ENCODE measurements around the gene LLGL1. TPM values are rescaled to one million over a fixed set of nuclear protein-coding genes. Genes with fewer than 3 reads are reported as not detected.

The LLGL1 gene
- total and polyA plus RNA-seq, 2 donors (not counting 3 experiments of a cell fraction or from before 2014, with no cell fraction given), result 34.9 to 47.1 TPM

- DNase-seq (ENCODE audit: low read depth, low spot score) (peak; percentile 96), FAIRE-seq (peak; percentile 95)
- TF ChIP-seq JUN (IDR thresholded peaks at IDR 0.05; ENCODE audit: borderline replicate concordance, insufficient read depth, insufficient read length, low read depth), result no peak
- TF ChIP-seq POLR2AphosphoS5 (IDR thresholded peaks at IDR 0.05; ENCODE audit: insufficient read depth, low read depth, low read length), result peak; percentile 25
- TF ChIP-seq FOS (IDR thresholded peaks at IDR 0.05; ENCODE audit: borderline replicate concordance, insufficient read depth, low read length), result no peak
- TF ChIP-seq POLR2A (IDR thresholded peaks at IDR 0.05; ENCODE audit: low read depth, low read length), result peak; percentile 52
- H2AFZ ChIP-seq (ENCODE audit: low read depth, low read length), result peak within 1 kb of the TSS; percentile 78
- H3K4me2 ChIP-seq (ENCODE audit: insufficient read depth, low read length), result peak within 1 kb of the TSS; percentile 58
- POLR2A ChIA-PET, result no interaction called here
- H3K9me3 ChIP-seq (replicated peaks; ENCODE audit: control insufficient read depth, insufficient read depth, low read length), result no peaks in the 10 kb centered on the region
- dilution Hi-C loops (cut with MboI; ENCODE audit: extremely low pct_ligation_motif_present, low sequenced_read_pairs), result no loop called here
- peaks cover 22% of the 10 kb centered on the region for H3K79me2 ChIP-seq (ENCODE audit: control insufficient read depth, insufficient read depth, low read length)
- no peaks in the 10 kb centered on the region for H3K27me3 ChIP-seq (ENCODE audit: control insufficient read depth in 2 of 2, insufficient read depth in 2 of 2, low read length in 2 of 2)
- H3K36me3 ChIP-seq (ENCODE audit: control insufficient read depth in 2 of 2, extremely low read depth in 1 of 2, insufficient read depth in 2 of 2, low read length in 2 of 2), result peaks cover 2 to 28% of the 10 kb centered on the region in 2 experiments
- intact Hi-C loops (cut with micrococcal nuclease), result loop anchor here (1.0 kb wide), 3 partner anchors 35 to 55 kb away; partner anchors contain the start of genes LLGL1 and SMCR8
- peak within 1 kb of the TSS; percentile 45 to 78 (median 65) for H3K4me3 ChIP-seq (replicated peaks in 1 of 3; ENCODE audit: insufficient read depth in 1 of 3, low read depth in 1 of 3, low read length in 3 of 3)
- no peaks in the 10 kb centered on the region for H3K9me1 ChIP-seq (replicated peaks; ENCODE audit: control insufficient read depth, extremely low read depth, insufficient read depth, low read length)
- CTCF ChIA-PET, result no interaction called here
- no TSS peak for BruUV-seq (replicated peaks)
- no peaks in the 10 kb centered on the region for H4K20me1 ChIP-seq (replicated peaks; ENCODE audit: control insufficient read depth, extremely low read depth, insufficient read depth, low read length)
- peak within 1 kb of the TSS; percentile 58 for H3K9ac ChIP-seq (replicated peaks; ENCODE audit: extremely low read depth, insufficient read depth, low read length)
- H3K4me1 ChIP-seq (ENCODE audit: control insufficient read depth, extremely low read depth, insufficient read depth, low read length), result peaks cover 14% of the 10 kb centered on the region
- peak within 1 kb of the TSS; percentile 23 for H3K27ac ChIP-seq (ENCODE audit: insufficient read depth, low read depth, low read length)
These were observed 35.1 kb downstream of the LLGL1 start, which contains the start of gene MIEF2 for GRCh38 chr17:18260332-18261145. Gene MIEF2, plus strand, starts transcription at chr17:18260662. Its CDS starts 2,059 bp downstream, at chr17:18262721.

- CTCF ChIA-PET, result interaction anchor here (0.5 to 0.7 kb wide), 2 partner anchors 81 to 120 kb away, joined by 3 read pairs; no protein-coding TSS in a partner anchor
- H3K4me3 ChIP-seq (replicated peaks in 1 of 3; ENCODE audit: insufficient read depth in 1 of 3, low read depth in 1 of 3, low read length in 3 of 3), result peak overlapping the region; percentile 45 to 78 (median 65)
- POLR2A ChIA-PET, result no interaction called here
- peak overlapping the region; percentile 58 for H3K4me2 ChIP-seq (ENCODE audit: insufficient read depth, low read length)
- no peaks in the 10 kb centered on the region for H3K9me1 ChIP-seq (replicated peaks; ENCODE audit: control insufficient read depth, extremely low read depth, insufficient read depth, low read length)
- H2AFZ ChIP-seq (ENCODE audit: low read depth, low read length), result peak overlapping the region; percentile 78
- dilution Hi-C loops (cut with MboI; ENCODE audit: extremely low pct_ligation_motif_present, low sequenced_read_pairs), result no loop called here
- TF ChIP-seq EZH2 (IDR thresholded peaks at IDR 0.05; ENCODE audit: borderline replicate concordance, low read depth, low read length, severe bottlenecking) (no peak), POLR2AphosphoS5 (IDR thresholded peaks at IDR 0.05; ENCODE audit: insufficient read depth, low read depth, low read length) (no peak), JUN (IDR thresholded peaks at IDR 0.05; ENCODE audit: borderline replicate concordance, insufficient read depth, insufficient read length, low read depth) (no peak), MAX (IDR thresholded peaks at IDR 0.05; ENCODE audit: insufficient read depth, insufficient read length) (no peak), MYC (IDR thresholded peaks at IDR 0.05; ENCODE audit: low read depth, low read length) (no peak), FOS (IDR thresholded peaks at IDR 0.05; ENCODE audit: borderline replicate concordance, insufficient read depth, low read length) (no peak), CTCF (IDR thresholded peaks at IDR 0.05; ENCODE audit: extremely low read depth in 1 of 2, insufficient read depth in 1 of 2, low read depth in 1 of 2, low read length in 2 of 2) (no peak), POLR2A (IDR thresholded peaks at IDR 0.05; ENCODE audit: low read depth, low read length) (no peak), GATA2 (IDR thresholded peaks at IDR 0.05; ENCODE audit: insufficient read depth, insufficient read length, low read depth, low read length) (no peak)
- no peak for FAIRE-seq
- peaks cover 18% of the 10 kb centered on the region for H3K79me2 ChIP-seq (ENCODE audit: control insufficient read depth, insufficient read depth, low read length)
- no peaks in the 10 kb centered on the region for H3K9me3 ChIP-seq (replicated peaks; ENCODE audit: control insufficient read depth, insufficient read depth, low read length)
- no peaks in the 10 kb centered on the region for H3K27me3 ChIP-seq (ENCODE audit: control insufficient read depth in 2 of 2, insufficient read depth in 2 of 2, low read length in 2 of 2)
- peaks cover 14% of the 10 kb centered on the region for H3K4me1 ChIP-seq (ENCODE audit: control insufficient read depth, extremely low read depth, insufficient read depth, low read length)
- intact Hi-C loops (cut with micrococcal nuclease), result loop anchor here (1.0 kb wide), 2 partner anchors 36 to 44 kb away; partner anchors contain the start of gene LLGL1
- DNase-seq (ENCODE audit: low read depth, low spot score), result peak; percentile 21
- H4K20me1 ChIP-seq (replicated peaks; ENCODE audit: control insufficient read depth, extremely low read depth, insufficient read depth, low read length), result no peaks in the 10 kb centered on the region
- BruUV-seq (replicated peaks), result no TSS peak
- H3K27ac ChIP-seq (ENCODE audit: insufficient read depth, low read depth, low read length), result peak overlapping the region; percentile 23
- H3K36me3 ChIP-seq (ENCODE audit: control insufficient read depth in 2 of 2, extremely low read depth in 1 of 2, insufficient read depth in 2 of 2, low read length in 2 of 2), result peaks cover 2 to 24% of the 10 kb centered on the region in 2 experiments
- peak overlapping the region; percentile 58 for H3K9ac ChIP-seq (replicated peaks; ENCODE audit: extremely low read depth, insufficient read depth, low read length)
These were observed 35.7 kb downstream of the LLGL1 start for GRCh38 chr17:18261146-18261515.
